ENCODE data around the gene WDR90. TPM values are rescaled to one million over a fixed set of nuclear protein-coding genes. Genes with fewer than 3 reads are reported as not detected.

The WDR90 gene
- total and polyA plus RNA-seq, 2 of the 13 experiments (the other 11 are each of a cell fraction or from before 2014, with no cell fraction given), result 14.9 to 28.9 TPM

GRCh38 chr16:641326-642188 is 7.6 kb upstream of the WDR90 start, which contains the start of gene MCRIP2 (continued):
- TF ChIP-seq KAT8 (CRISPR knock-in tag; IDR thresholded peaks at IDR 0.05) (0 out of 2 replicates have a peak, but pooled peaks have one; percentile 33), SRF (IDR thresholded peaks at IDR 0.05; ENCODE audit: low read depth, low read length) (no peak), ZNF329 (CRISPR knock-in tag; IDR thresholded peaks at IDR 0.05; ENCODE audit: low read depth) (0 out of 2 replicates have a peak, but pooled peaks have one; percentile 19), DR1 (CRISPR knock-in tag; IDR thresholded peaks at IDR 0.05) (peak; percentile 64; the same call in 1 of the 2 replicates), ASH2L (IDR thresholded peaks at IDR 0.05; ENCODE audit: insufficient read length, low read depth, low read length) (peak; percentile 59), ZNF724P (CRISPR knock-in tag; IDR thresholded peaks at IDR 0.05; ENCODE audit: borderline replicate concordance) (no peak), ZNF703 (CRISPR knock-in tag; IDR thresholded peaks at IDR 0.05; ENCODE audit: borderline replicate concordance) (no peak), ZNF550 (CRISPR knock-in tag; IDR thresholded peaks at IDR 0.05; ENCODE audit: borderline replicate concordance) (no peak), MLX (CRISPR knock-in tag; IDR thresholded peaks at IDR 0.05) (no peak), SETDB1 (CRISPR knock-in tag; IDR thresholded peaks at IDR 0.05; ENCODE audit: borderline replicate concordance) (no peak), RNF2 (conservative IDR thresholded peaks at IDR 0.05; ENCODE audit: low read depth) (no peak; the same call in 1 of the 2 replicates), HMG20A (CRISPR knock-in tag; IDR thresholded peaks at IDR 0.05; ENCODE audit: borderline replicate concordance) (no peak), MXI1 (IDR thresholded peaks at IDR 0.05; ENCODE audit: borderline replicate concordance, low read depth, low read length) (peak; percentile 87; the same call in 1 of the 3 replicates), YEATS2 (CRISPR knock-in tag; IDR thresholded peaks at IDR 0.05; ENCODE audit: borderline replicate concordance) (no peak), ZNF644 (CRISPR knock-in tag; IDR thresholded peaks at IDR 0.05; ENCODE audit: low read depth) (no peak), KDM3A (CRISPR knock-in tag; IDR thresholded peaks at IDR 0.05; ENCODE audit: low read depth) (no peak; the same call in 1 of the 2 replicates), TAF15 (IDR thresholded peaks at IDR 0.05; ENCODE audit: low read depth, low read length, poor library complexity, severe bottlenecking) (peak; percentile 31), NFYC (CRISPR knock-in tag; IDR thresholded peaks at IDR 0.05) (no peak), USF2 (IDR thresholded peaks at IDR 0.05; ENCODE audit: low read depth, low read length) (no peak), USF2 (CRISPR knock-in tag; IDR thresholded peaks at IDR 0.05; ENCODE audit: borderline replicate concordance) (no peak), ZSCAN31 (CRISPR knock-in tag; IDR thresholded peaks at IDR 0.05; ENCODE audit: low read depth) (no peak), HIC2 (CRISPR knock-in tag; IDR thresholded peaks at IDR 0.05; ENCODE audit: low read depth) (no peak), HNF1B (CRISPR knock-in tag; IDR thresholded peaks at IDR 0.05) (no peak), ZNF720 (CRISPR knock-in tag; IDR thresholded peaks at IDR 0.05) (no peak)
